HepG2 (cell line): ENCODE measurements around the gene MAT2A.

Experiments used
- CENPX ChIP-seq: sonication (generic); formaldehyde crosslinking; IDR thresholded peaks from 2 replicates; pipeline ENCODE4 v1.9.0; 2021; ENCODE audit warnings: mild to moderate bottlenecking, missing genetic modification reagents, moderate library complexity
- TCF7 ChIP-seq: sonication (generic); IDR thresholded peaks from 2 replicates; pipeline ENCODE4 v1.6.1; 2016; ENCODE audit warnings: antibody characterized with exemption, low read depth
- U2AF1 ChIP-seq: fragments of 200-400 bp; formaldehyde crosslinking; optimal IDR thresholded peaks from 2 replicates; pipeline ENCODE3; 2017; ENCODE audit warnings: mild to moderate bottlenecking, low read depth, low read length
- ZNF639 ChIP-seq: conservative IDR thresholded peaks from 2 replicates; pipeline ENCODE4 v1.6.1; 2018; ENCODE audit warnings: missing genetic modification reagents

GRCh38 chr2:85527787-85528186 lies 11.2 kb upstream of the MAT2A start:
- no peak for TF ChIP-seq CENPX (CRISPR knock-in tag)
- no peak for TF ChIP-seq TCF7
- no peak for TF ChIP-seq U2AF1
- no peak for TF ChIP-seq ZNF639 (CRISPR knock-in tag)
